Measurements from ENCODE around the gene RNF175. TPM values are rescaled to one million over a fixed set of nuclear protein-coding genes. Genes with fewer than 3 reads are reported as not detected.

The RNF175 gene
- total RNA-seq, 1 donor from 2014 or later: 4.3 TPM

GRCh38 chr4:153778383-153778782, 18.6 kb upstream of the RNF175 start:
- no peak overlapping the region for H3K27ac Mint-ChIP-seq
- no peak for DNase-seq (ENCODE audit: low spot score in 2 of 2, unreplicated experiment in 2 of 2)
- H3K4me3 Mint-ChIP-seq: no peak overlapping the region
- H3K9me3 Mint-ChIP-seq: peaks cover 6% of the 10 kb centered on the region
- peaks cover 26% of the 10 kb centered on the region for H3K27me3 Mint-ChIP-seq (ENCODE audit: low read depth)
- no peak for TF ChIP-seq CTCF (IDR thresholded peaks at IDR 0.05; ENCODE audit: unreplicated experiment)
- no peaks in the 10 kb centered on the region for H3K36me3 Mint-ChIP-seq
- H3K4me1 Mint-ChIP-seq: peaks cover 10% of the 10 kb centered on the region

- peaks cover 8% of the 10 kb centered on the region for H3K4me1 Mint-ChIP-seq
- H3K4me3 Mint-ChIP-seq: no peak overlapping the region
- H3K27ac Mint-ChIP-seq: no peak overlapping the region
- no peak for DNase-seq (ENCODE audit: low spot score in 2 of 2, unreplicated experiment in 2 of 2)
- H3K36me3 Mint-ChIP-seq: no peaks in the 10 kb centered on the region
- TF ChIP-seq CTCF (IDR thresholded peaks at IDR 0.05; ENCODE audit: unreplicated experiment): no peak
- peaks cover 6% of the 10 kb centered on the region for H3K9me3 Mint-ChIP-seq
- peaks cover 28% of the 10 kb centered on the region for H3K27me3 Mint-ChIP-seq (ENCODE audit: low read depth)
These were observed 17.6 kb upstream of the RNF175 start for GRCh38 chr4:153777421-153777820.

- Mint-ChIP-seq H3K4me3 (no peak overlapping the region), H3K27ac (no peak overlapping the region), H3K4me1 (peaks cover 1% of the 10 kb centered on the region), H3K36me3 (no peaks in the 10 kb centered on the region), H3K9me3 (peaks cover 9% of the 10 kb centered on the region), H3K27me3 (ENCODE audit: low read depth) (peaks cover 31% of the 10 kb centered on the region)
- TF ChIP-seq CTCF (IDR thresholded peaks at IDR 0.05; ENCODE audit: unreplicated experiment): no peak
- no peak for DNase-seq (ENCODE audit: low spot score in 2 of 2, unreplicated experiment in 2 of 2)
These were observed 16.8 kb upstream of the RNF175 start for GRCh38 chr4:153776601-153777000.

- no peak overlapping the region for H3K27ac Mint-ChIP-seq
These were observed 13.4 kb upstream of the RNF175 start for GRCh38 chr4:153773236-153773690.

GRCh38 chr4:153771046-153771445, 11.2 kb upstream of the RNF175 start:
- H3K36me3 Mint-ChIP-seq: no peaks in the 10 kb centered on the region
- H3K9me3 Mint-ChIP-seq: peaks cover 8% of the 10 kb centered on the region
- peaks cover 18% of the 10 kb centered on the region for H3K27me3 Mint-ChIP-seq (ENCODE audit: low read depth)
- DNase-seq (ENCODE audit: low spot score in 2 of 2, unreplicated experiment in 2 of 2): no peak
- H3K27ac Mint-ChIP-seq: no peak overlapping the region
- TF ChIP-seq CTCF (IDR thresholded peaks at IDR 0.05; ENCODE audit: unreplicated experiment): no peak
- H3K4me1 Mint-ChIP-seq: no peaks in the 10 kb centered on the region
- no peak overlapping the region for H3K4me3 Mint-ChIP-seq

More at GRCh38 chr4:153773236-153773690, 13.4 kb upstream of the RNF175 start:
- Mint-ChIP-seq H3K36me3 (no peaks in the 10 kb centered on the region), H3K27me3 (ENCODE audit: low read depth) (peaks cover 25% of the 10 kb centered on the region), H3K4me3 (no peak overlapping the region), H3K4me1 (no peaks in the 10 kb centered on the region), H3K9me3 (peaks cover 11% of the 10 kb centered on the region)
- DNase-seq (ENCODE audit: low spot score in 2 of 2, unreplicated experiment in 2 of 2): no peak
- TF ChIP-seq CTCF (IDR thresholded peaks at IDR 0.05; ENCODE audit: unreplicated experiment): no peak

GRCh38 chr4:153766758-153767157, 6.9 kb upstream of the RNF175 start:
- Mint-ChIP-seq H3K4me1 (peaks cover 7% of the 10 kb centered on the region), H3K27me3 (ENCODE audit: low read depth) (peaks cover 9% of the 10 kb centered on the region), H3K4me3 (no peak overlapping the region), H3K36me3 (no peaks in the 10 kb centered on the region), H3K27ac (no peak overlapping the region), H3K9me3 (peaks cover 7% of the 10 kb centered on the region)
- no peak for TF ChIP-seq CTCF (IDR thresholded peaks at IDR 0.05; ENCODE audit: unreplicated experiment)
- DNase-seq (ENCODE audit: low spot score in 2 of 2, unreplicated experiment in 2 of 2): no peak

Measured in mesothelial cell of epicardium (in vitro differentiated cells).